H1 (cell line): ENCODE results near the gene FAM83B. TPM values are rescaled to one million over a fixed set of nuclear protein-coding genes. Genes with fewer than 3 reads are reported as not detected.

ENCODE experiments used
- CTCF ChIA-PET: fragments of 300-600 bp; sonication (Branson Sonifier 250); formaldehyde crosslinking; loops from one replicate; lab custom pipeline; 2021; ENCODE audit not compliant: partially characterized antibody; lab: Charles Lee
- POLR2A ChIA-PET: fragments of 300-600 bp; sonication (Branson Sonifier 250); formaldehyde crosslinking; loops from one replicate; lab custom pipeline; 2021; ENCODE audit warnings: inconsistent platforms; ENCODE audit not compliant: partially characterized antibody; lab: Charles Lee
- DNase-seq, 2 experiments: peaks; one replicate each; pipeline versions ENCODE4 v3.0.0 to v3.0.0-alpha.2; 2010 to 2022; ENCODE audit warnings: low spot score in 2 of 2, low read depth in 1 of 2, mixed read lengths in 1 of 2
- FAIRE-seq: peaks from 2 replicates; lab custom pipeline; 2011; peaks lifted over from hg19 to GRCh38; lab: Jason Lieb, UNC
- H2AFZ ChIP-seq: 2 replicates; pipeline ENCODE4 v1.8.1; 2012; ENCODE audit warnings: low read length, inconsistent platforms
- H2AK5ac ChIP-seq: 2 replicates; pipeline ENCODE4 v1.6.1; 2013; ENCODE audit warnings: low read depth, low read length
- H2BK120ac ChIP-seq: replicated peaks from 2 replicates; pipeline ENCODE3; 2013; ENCODE audit warnings: low read depth, low read length, inconsistent platforms
- H2BK12ac ChIP-seq: 2 replicates; pipeline ENCODE4 v1.6.1; 2013; ENCODE audit warnings: low read depth, low read length
- H2BK15ac ChIP-seq: 2 replicates; pipeline ENCODE4 v1.6.1; 2013; ENCODE audit warnings: low read length
- H2BK20ac ChIP-seq: 2 replicates; pipeline ENCODE4 v1.6.1; 2013; ENCODE audit warnings: low read length
- H2BK5ac ChIP-seq: 2 replicates; pipeline ENCODE4 v1.6.1; 2013; ENCODE audit warnings: low read depth, low read length
- H3K14ac ChIP-seq: 2 replicates; pipeline ENCODE4 v1.6.1; 2013; ENCODE audit warnings: inconsistent platforms; ENCODE audit not compliant: insufficient read length
- H3K18ac ChIP-seq: 2 replicates; pipeline ENCODE4 v1.6.1; 2013; ENCODE audit warnings: low read length; ENCODE audit errors: extremely low read depth
- H3K23ac ChIP-seq: 2 replicates; pipeline ENCODE4 v1.6.1; 2013; ENCODE audit warnings: inconsistent platforms; ENCODE audit not compliant: insufficient read length
- H3K23me2 ChIP-seq: 2 replicates; pipeline ENCODE4 v1.6.1; 2013; ENCODE audit warnings: low read depth, low read length
- H3K27ac ChIP-seq: 2 replicates; pipeline ENCODE4 v1.6.1; 2011; ENCODE audit warnings: low read depth, low read length, inconsistent platforms
- H3K27me3 ChIP-seq, 4 experiments: replicated peaks in 1 of 4; 1 replicate in 1 of 4; 2 replicates in 3 of 4; pipeline versions ENCODE4 v1.6.1 to v1.8.1; 2011 to 2013; ENCODE audit warnings: low read length in 3 of 4, mild to moderate bottlenecking in 3 of 4, inconsistent platforms in 2 of 4, mixed read lengths in 2 of 4, moderate library complexity in 1 of 4; ENCODE audit not compliant: control insufficient read depth in 3 of 4, insufficient read depth in 3 of 4; ENCODE audit errors: extremely low read depth in 1 of 4
- H3K36me3 ChIP-seq, 4 experiments: 2 replicates each; pipeline versions ENCODE4 v1.6.1 to v1.8.1; 2011 to 2013; ENCODE audit warnings: mild to moderate bottlenecking in 4 of 4, low read length in 3 of 4, moderate library complexity in 2 of 4, control low read depth in 1 of 4, inconsistent platforms in 1 of 4; ENCODE audit not compliant: insufficient read depth in 4 of 4, control insufficient read depth in 2 of 4
- H3K4ac ChIP-seq: replicated peaks from 2 replicates; pipeline ENCODE3; 2013; ENCODE audit warnings: low read length, low read depth, mixed read lengths, inconsistent platforms; ENCODE audit not compliant: insufficient read length
- H3K4me1 ChIP-seq, 4 experiments: replicated peaks in 1 of 4; 1 replicate in 1 of 4; 2 replicates in 3 of 4; pipeline versions ENCODE4 v1.6.1 to v1.8.1; 2011 to 2013; ENCODE audit warnings: low read length in 3 of 4, inconsistent platforms in 2 of 4, mixed read lengths in 1 of 4; ENCODE audit not compliant: insufficient read depth in 4 of 4, control insufficient read depth in 3 of 4
- H3K4me2 ChIP-seq, 2 experiments: 2 replicates each; pipeline versions ENCODE4 v1.6.1 to v1.8.1; 2011 to 2013; ENCODE audit warnings: low read depth in 2 of 2, low read length in 2 of 2, control low read depth in 1 of 2, inconsistent platforms in 1 of 2, mild to moderate bottlenecking in 1 of 2; ENCODE audit not compliant: insufficient read depth in 1 of 2
- H3K4me3 ChIP-seq, 4 experiments: fragments of 200-600, 300-600 bp in 1 of 4; sonication (generic), shearing (Covaris generic), sonication (Bioruptor Twin) in 1 of 4; 2 replicates each; pipeline versions ENCODE4 v1.5.1 to v1.8.1; 2011 to 2016; ENCODE audit warnings: low read length in 4 of 4, low read depth in 3 of 4, control low read depth in 2 of 4, inconsistent platforms in 2 of 4, mild to moderate bottlenecking in 2 of 4, mixed read lengths in 1 of 4, moderate library complexity in 1 of 4; ENCODE audit not compliant: insufficient read depth in 2 of 4; ENCODE audit errors: extremely low read depth in 1 of 4
- H3K56ac ChIP-seq: replicated peaks from 2 replicates; pipeline ENCODE3; 2013; ENCODE audit warnings: low read depth, mild to moderate bottlenecking, mixed read lengths, low read length, inconsistent platforms; ENCODE audit not compliant: insufficient read length
- H3K79me1 ChIP-seq: 2 replicates; pipeline ENCODE4 v1.6.1; 2013; ENCODE audit warnings: low read depth, low read length, control low read depth
- H3K79me2 ChIP-seq, 2 experiments: 2 replicates each; pipeline versions ENCODE4 v1.6.1 to v1.8.1; 2012 to 2013; ENCODE audit warnings: low read length in 2 of 2, mild to moderate bottlenecking in 2 of 2, inconsistent platforms in 1 of 2; ENCODE audit not compliant: insufficient read depth in 2 of 2, control insufficient read depth in 1 of 2
- H3K9ac ChIP-seq, 4 experiments: replicated peaks in 1 of 4; 1 replicate in 1 of 4; 2 replicates in 3 of 4; pipeline versions ENCODE4 v1.6.1 to v1.8.1; 2011 to 2013; ENCODE audit warnings: low read depth in 3 of 4, low read length in 3 of 4, control low read depth in 2 of 4, mild to moderate bottlenecking in 2 of 4, moderate library complexity in 2 of 4, inconsistent platforms in 1 of 4; ENCODE audit errors: extremely low read depth in 1 of 4
- H3K9me3 ChIP-seq, 2 experiments: 2 replicates each; pipeline versions ENCODE4 v1.6.1 to v1.8.1; 2012 to 2013; ENCODE audit warnings: mild to moderate bottlenecking in 2 of 2, moderate library complexity in 2 of 2, control low read depth in 1 of 2, inconsistent platforms in 1 of 2, low read depth in 1 of 2, low read length in 1 of 2, mixed read lengths in 1 of 2; ENCODE audit not compliant: insufficient read depth in 2 of 2
- H4K20me1 ChIP-seq, 2 experiments: replicated peaks in 1 of 2; 2 replicates each; pipeline versions ENCODE3 to v1.8.1; 2011 to 2013; ENCODE audit warnings: inconsistent platforms in 2 of 2, low read length in 2 of 2, mild to moderate bottlenecking in 1 of 2; ENCODE audit not compliant: insufficient read depth in 2 of 2, control insufficient read depth in 1 of 2
- H4K5ac ChIP-seq: 2 replicates; pipeline ENCODE4 v1.6.1; 2013; ENCODE audit warnings: low read length, low read depth, mixed read lengths, inconsistent platforms; ENCODE audit not compliant: insufficient read length
- H4K8ac ChIP-seq: 2 replicates; pipeline ENCODE4 v1.8.0; 2013; ENCODE audit warnings: mild to moderate bottlenecking, moderate library complexity, low read length, inconsistent platforms; ENCODE audit not compliant: insufficient read depth; ENCODE audit errors: extremely low read depth
- H4K91ac ChIP-seq: replicated peaks from 2 replicates; pipeline ENCODE3; 2013; ENCODE audit warnings: low read length, mixed read lengths, inconsistent platforms; ENCODE audit not compliant: insufficient read length
- WGBS, 2 experiments: shearing (Covaris generic) in 1 of 2; methylation state at CpG; one replicate each; pipeline versions ENCODE4 v1.1.6 to v1.1.7; 2013 to 2015; ENCODE audit warnings: low lambda C conversion rate in 2 of 2, mixed read lengths in 2 of 2, inconsistent platforms in 1 of 2, low coverage in 1 of 2, missing lambda C conversion rate in 1 of 2; ENCODE audit not compliant: insufficient replicate concordance in 2 of 2, insufficient coverage in 1 of 2, insufficient read length in 1 of 2; ENCODE audit errors: extremely low coverage in 1 of 2, missing lambda C conversion rate in 1 of 2; 5-methylcytosine and 5-hydroxymethylcytosine counted together
- polyA plus RNA-seq, 7 experiments: library from polyadenylated mRNA; depleted of rRNA in 3 of 7; stranded (reverse) in 5 of 7; unstranded in 2 of 7; fragments of >200 nt in 5 of 7; fragments of 200-250 nt in 2 of 7; gene quantifications; 1 replicate in 5 of 7; 2 replicates in 1 of 7; 4 replicates in 1 of 7; pipeline versions ENCODE4 v1.2.1 to v1.2.3, GENCODE V29; 2011 to 2013; ENCODE audit warnings: missing spikeins in 2 of 7, mixed read lengths in 2 of 7
- total RNA-seq: library from RNA; stranded (reverse); fragmentation: NEBNext Ultra II Directional; extraction: Animal tissue kit (Norgen Biotek cat#: 25700); gene quantifications from 2 replicates; pipeline ENCODE4 v1.2.1, GENCODE V29; 2021

The FAM83B gene
- total and polyA plus RNA-seq, 2 of the 8 experiments (the other 6 are each of a cell fraction or from before 2014, with no cell fraction given) = 0.71 to 5.7 TPM

GRCh38 chr6:54800050-54800600 is 46.4 kb upstream of the FAM83B start:
- H4K5ac ChIP-seq = no peak overlapping the region
- WGBS, 2 experiments = 90% methylated on average over 4 of the region's 4 CpGs; no CpG with 5 or more reads in 1 of the 2 experiments
- ChIA-PET POLR2A (no interaction called here), CTCF (no interaction called here)
- H2AK5ac ChIP-seq = no peak overlapping the region
- no peak overlapping the region for H3K9ac ChIP-seq
- FAIRE-seq (no peak), DNase-seq (no peak)
- H3K79me2 ChIP-seq = no peaks in the 10 kb centered on the region
- H3K56ac ChIP-seq = no peak overlapping the region
- H3K27ac ChIP-seq = no peak overlapping the region
- H3K9me3 ChIP-seq = peaks cover 4 to 6% of the 10 kb centered on the region in 2 experiments; a peak in 2 of 4 replicates
- no peak overlapping the region for H3K4ac ChIP-seq
- H2BK12ac ChIP-seq = no peak overlapping the region
- H3K23me2 ChIP-seq = no peaks in the 10 kb centered on the region
- H2BK15ac ChIP-seq = no peak overlapping the region
- no peaks in the 10 kb centered on the region for H4K20me1 ChIP-seq
- no peak overlapping the region for H3K18ac ChIP-seq
- H2BK20ac ChIP-seq = no peak overlapping the region
- H3K14ac ChIP-seq = no peak overlapping the region
- no peak overlapping the region for H3K4me2 ChIP-seq
- no peaks in the 10 kb centered on the region for H3K79me1 ChIP-seq
- H3K36me3 ChIP-seq = no peaks in the 10 kb centered on the region
- H2AFZ ChIP-seq = no peak overlapping the region
- H4K8ac ChIP-seq = no peak overlapping the region
- H3K4me1 ChIP-seq = peaks cover 0 to 7% (median 5%) of the 10 kb centered on the region in 4 experiments; a peak in 4 of 7 replicates
- H2BK120ac ChIP-seq = no peak overlapping the region
- no peak overlapping the region for H3K23ac ChIP-seq
- no peak overlapping the region for H4K91ac ChIP-seq
- no peaks in the 10 kb centered on the region for H3K27me3 ChIP-seq
- H2BK5ac ChIP-seq = no peak overlapping the region
- no peak overlapping the region for H3K4me3 ChIP-seq
